Dermis microvascular lymphatic vessel endothelial cell (primary cell): ENCODE data around the gene EML6. TPM values are rescaled to one million over a fixed set of nuclear protein-coding genes. Genes with fewer than 3 reads are reported as not detected.

Experiments used
- DNase-seq, 2 donors: peaks; one replicate each; pipeline versions ENCODE4 v3.0.0 to v3.0.0-alpha.2; 2010; ENCODE audit warnings: low read depth in 2 of 2
- total RNA-seq: library from RNA; depleted of rRNA; stranded (reverse); fragments of >200 nt; gene quantifications from 2 replicates; pipeline ENCODE4 v1.2.1, GENCODE V29; 2014

EML6 gene
- total RNA-seq, 1 donor from 2014 or later, result 0.77 TPM

DNA sequence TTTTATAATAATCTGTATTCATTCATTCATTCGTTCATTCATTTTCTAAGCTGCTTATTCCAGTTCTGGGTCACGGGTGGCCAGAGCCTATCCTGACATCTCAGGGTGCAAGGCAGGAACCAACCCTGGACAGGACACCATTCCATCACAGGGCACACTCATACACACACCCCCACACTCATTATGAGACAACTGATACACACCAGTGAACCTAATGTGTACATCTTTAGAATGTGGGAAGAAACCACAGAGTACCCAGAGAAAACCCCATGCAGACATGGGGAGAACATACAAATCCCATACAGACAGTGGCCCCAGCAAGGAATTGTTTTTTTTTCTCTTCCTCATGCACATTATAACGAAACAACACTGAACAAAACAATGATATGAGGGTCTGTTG, 272.1 kb downstream of the EML6 start:
- DNase-seq, result no peak

DNA sequence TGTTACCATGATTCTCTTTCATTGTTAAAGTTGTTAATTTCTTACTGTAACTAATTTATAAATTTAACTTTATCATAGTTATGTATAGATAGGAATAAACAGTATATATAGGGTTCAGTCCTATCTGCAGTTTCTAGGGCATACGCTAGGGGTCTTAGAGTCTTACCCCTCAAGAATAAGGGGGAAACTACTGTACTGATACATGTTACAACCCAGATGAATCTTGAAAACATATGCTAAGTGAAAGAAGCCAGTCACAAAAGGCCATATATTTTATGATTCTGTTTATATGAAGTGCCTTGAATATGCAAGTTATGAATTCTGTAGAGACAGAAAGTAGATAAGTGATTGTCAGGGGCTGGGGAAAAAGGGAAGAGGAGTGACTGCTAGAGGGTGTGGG, 274.4 kb downstream of the EML6 start:
- no peak for DNase-seq

GRCh38 chr2:54999182-54999581, 275.7 kb downstream of the EML6 start:
- DNase-seq, result peak in 1 of 2 donors; percentile 33

DNA sequence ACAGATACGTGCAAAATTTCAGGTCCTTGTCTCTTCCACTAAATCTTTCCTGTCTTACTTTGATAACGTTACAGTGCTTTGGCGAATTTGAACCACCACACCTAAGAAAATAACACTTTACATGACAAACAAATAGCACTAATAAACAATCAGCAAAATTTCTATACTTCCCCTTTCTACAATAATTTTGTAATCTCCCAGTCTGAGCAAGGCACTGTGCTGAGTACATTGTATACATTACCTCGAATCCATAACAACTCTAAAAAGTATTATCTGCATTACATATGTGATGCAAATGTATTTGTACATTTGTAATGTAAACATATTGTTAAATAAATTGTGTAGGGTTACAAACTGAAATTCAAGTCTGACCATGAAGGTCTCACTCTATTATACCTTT, 276.9 kb downstream of the EML6 start:
- no peak for DNase-seq

DNA sequence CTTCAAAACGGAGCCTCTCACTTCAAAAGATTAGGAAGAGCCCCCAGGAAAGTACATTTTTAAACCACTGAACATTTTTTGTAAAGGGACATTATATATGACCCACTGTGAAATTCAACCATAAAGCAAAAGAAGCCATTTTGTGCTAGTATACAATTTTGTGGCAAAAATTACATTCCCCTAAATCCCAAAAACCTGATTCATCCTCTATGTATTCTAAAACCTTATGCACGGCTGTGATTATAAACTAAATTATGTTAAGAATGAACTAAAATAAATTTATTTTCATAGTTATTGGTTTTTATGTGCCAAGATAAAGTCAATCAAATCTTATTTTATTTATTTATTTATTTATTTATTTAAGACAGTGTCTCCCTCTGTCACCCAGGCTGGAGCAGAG, 278.3 kb downstream of the EML6 start:
- no peak for DNase-seq

DNA sequence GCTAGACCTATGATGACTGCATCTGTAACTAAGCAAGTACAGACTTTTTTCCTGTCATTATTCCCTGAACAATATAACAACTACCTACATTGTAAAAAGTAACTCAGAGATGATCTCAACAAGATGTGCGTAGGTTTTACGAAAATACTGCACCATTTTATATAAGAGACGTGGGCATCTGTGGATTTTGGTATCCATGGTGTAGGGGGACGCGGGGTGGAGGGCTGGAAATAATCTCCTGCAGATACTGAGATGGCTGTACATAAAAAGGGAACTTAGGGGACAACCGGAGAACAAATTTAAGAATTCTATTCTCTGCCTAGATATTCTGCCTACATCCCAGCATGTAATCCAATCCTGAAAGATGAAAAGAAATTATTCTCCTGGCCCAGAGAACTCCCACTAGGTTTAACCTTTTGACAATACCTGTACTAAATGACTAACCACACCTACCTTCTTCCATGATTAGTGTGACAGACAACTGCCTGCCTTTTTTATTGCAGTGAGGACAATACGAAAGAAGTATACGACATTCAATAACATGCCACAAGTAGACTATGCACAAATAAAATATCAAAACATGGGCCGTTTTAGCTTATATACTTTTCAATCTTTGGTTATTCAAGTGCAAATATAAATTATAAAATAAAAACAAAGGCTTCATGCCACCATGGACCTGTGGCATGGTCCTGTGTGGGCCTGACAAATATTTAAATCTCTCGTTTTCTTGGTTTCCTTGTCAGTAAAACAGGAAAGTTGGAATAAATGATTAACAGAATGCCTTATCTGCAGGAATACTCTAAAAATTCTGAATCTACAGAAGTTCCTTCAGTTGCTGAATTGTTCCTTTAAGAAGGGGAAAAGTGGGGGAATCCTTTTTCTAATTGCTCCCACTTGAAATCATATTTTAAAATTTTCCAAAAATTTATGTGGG, 280.5 kb downstream of the EML6 start:
- no peak for DNase-seq

DNA sequence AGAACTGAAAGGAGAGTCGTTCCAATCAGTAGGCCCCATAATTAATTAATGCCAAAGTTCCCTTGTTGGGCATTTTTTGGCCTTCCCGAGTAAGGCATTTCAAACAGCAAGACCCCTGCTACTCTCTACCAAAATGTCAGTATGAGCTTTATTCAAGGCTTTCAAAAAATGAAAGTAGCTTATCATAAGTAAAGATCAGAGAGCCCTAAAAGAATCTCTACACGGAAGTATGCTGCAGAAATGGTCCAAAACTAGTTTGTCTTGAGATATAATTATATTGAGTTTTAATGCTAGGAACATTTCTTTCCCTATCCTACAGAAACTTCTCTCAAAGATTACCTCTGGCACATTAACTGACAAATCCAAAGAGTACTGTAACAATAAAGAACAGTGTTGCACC, 282.8 kb downstream of the EML6 start:
- no peak for DNase-seq

DNA sequence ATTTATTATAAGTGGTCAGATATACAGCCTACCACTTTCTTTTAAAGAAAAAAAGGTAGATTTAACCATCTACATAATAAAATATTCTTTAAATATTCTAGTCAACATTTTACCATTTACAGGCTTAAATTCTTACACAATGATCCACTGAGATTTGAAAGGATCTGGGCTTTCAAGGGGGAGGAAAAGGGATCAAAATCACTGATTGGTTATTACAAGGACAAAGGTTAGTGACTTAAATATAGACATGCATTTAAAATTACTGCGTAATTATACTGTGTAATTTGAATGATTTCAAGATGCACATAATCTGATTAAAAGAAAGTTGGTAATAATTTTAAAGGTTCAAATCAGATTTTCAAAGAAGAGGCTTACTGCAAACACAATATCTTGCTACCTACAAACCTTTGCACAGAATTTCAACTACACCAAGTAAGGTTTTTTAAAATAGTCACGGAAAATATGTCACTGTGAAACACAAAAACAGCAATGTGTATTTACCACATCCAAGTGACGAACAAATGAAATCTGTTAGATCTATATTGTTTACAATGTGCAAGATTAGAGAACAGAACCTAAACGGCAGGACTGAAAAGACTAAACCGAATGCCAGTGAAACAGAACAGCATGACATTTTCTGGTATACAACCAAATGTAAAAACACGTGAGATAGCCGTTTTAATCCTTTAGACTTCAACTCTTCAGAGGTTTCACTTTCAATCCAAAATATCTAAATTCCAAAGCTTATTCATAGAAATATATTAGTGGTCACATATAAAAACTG, 286.0 kb downstream of the EML6 start:
- no peak for DNase-seq

- DNase-seq, result peak in 1 of 2 donors; percentile 52
Measured at GRCh38 chr2:55010149-55010591, 286.7 kb downstream of the EML6 start.

GRCh38 chr2:55010915-55011314, 287.5 kb downstream of the EML6 start:
- no peak for DNase-seq

- no peak for DNase-seq
Measured at GRCh38 chr2:55011831-55012671, 288.6 kb downstream of the EML6 start.

- no peak for DNase-seq
Measured at GRCh38 chr2:55012672-55013484, 289.4 kb downstream of the EML6 start.

DNA sequence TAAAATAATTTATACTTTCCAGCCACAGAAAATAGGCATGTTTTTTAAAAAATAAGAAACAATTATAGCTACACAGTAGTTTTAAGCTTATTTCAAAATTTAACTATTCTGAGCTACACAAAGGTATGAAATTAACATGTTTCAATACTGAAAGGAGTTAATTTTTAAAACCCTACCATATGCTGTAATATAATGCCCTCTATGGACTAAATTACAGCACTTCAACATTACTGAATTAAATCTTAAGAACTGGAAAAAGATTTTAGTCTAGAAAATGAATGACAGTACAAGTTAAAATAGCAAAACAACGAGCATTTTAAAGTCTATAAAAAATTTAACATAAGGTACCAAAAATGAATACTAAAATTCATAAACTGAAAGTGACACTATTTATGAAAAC, 290.5 kb downstream of the EML6 start:
- DNase-seq, result no peak

DNA sequence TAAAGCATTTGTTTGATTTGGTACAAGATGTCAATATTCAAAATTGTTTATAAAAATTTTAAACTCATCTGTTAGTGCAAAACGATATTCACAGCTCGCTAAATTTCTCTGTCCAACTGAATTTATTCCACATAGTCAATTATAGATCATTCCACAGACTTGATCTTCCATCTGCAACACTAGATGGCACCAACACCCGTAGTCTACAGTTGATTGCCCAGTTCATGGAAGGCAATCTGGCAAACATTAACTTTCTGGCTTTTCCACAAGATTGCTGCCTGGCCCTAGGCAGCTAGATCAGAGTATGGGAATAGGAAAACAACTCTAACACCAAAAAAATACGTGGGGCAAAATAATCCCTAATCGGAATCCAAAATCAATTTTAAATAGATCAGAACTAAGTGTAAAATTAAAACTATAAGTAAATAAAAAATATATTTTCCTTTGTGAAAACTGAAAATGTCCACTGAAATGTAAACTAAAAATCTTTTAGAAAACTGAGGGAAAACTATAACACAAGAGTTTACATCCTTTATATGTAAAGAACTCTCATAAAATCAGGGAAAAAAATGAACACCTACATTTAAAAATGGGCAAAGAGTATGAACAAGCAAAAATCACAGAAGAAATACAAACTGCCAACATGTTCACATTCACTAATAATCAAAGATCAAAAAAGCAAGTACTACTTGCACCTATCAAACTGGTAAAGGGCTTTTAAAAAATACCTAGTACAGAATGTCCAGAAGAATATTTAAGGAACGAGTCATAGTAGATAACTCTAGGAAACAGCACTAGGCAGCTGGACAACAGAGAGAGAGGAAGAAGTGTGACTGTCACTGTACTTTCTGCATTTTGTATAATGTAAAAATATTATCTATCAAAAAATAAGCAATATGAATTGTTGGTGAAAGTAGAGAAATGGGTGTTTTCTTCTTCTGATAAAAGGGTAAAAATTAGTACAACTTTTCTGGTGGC, 291.8 kb downstream of the EML6 start:
- DNase-seq, result peak; percentile 64 to 82

DNA sequence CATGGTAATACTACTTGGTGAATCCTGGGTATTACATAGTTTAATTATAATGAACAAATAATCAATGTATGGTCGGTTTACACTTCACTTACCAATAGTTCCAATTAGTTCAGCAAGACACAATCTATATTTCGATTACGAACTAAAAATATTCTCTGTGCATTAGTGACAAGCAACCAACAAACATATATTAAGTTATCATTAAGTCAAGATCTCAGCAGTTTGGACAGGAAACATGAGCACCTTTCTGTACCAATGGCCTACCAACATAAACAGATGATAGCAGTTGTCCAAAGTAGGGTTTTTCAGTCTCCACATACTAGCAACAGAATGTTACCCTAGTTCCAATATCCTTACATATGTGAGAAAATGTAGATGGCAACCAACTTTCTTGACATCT, 294.0 kb downstream of the EML6 start:
- DNase-seq, result no peak

DNA sequence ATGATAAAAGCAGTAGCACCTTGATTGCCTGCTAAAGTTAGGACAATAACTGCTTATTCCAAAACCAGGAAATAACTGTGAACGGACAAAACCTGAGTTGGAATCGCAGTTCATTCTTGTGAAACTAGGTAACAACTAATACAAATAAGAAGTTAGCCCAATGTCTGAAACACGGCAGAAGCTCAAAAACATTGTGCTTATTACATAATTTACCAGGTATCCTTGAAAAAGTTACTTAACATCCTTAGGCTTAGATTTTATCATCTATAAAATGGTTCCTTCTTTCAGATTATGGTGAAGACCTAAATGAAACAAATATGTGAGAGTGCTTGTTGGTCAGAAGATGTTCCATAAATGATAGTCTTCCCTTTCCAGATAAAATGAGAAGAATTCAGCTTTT, 294.4 kb downstream of the EML6 start:
- no peak for DNase-seq

GRCh38 chr2:55018619-55019018, 295.2 kb downstream of the EML6 start:
- no peak for DNase-seq

- peak in 1 of 2 donors; percentile 21 for DNase-seq
Measured at GRCh38 chr2:55019526-55020258, 296.2 kb downstream of the EML6 start.
